Activated CD4-positive, alpha-beta T cell treated with anti-CD3 and anti-CD28 coated beads for 48 hours (primary cell): ENCODE data around the gene FMN1.
A peak's percentile ranks its signal among the peaks of the same experiment; 100 is the strongest.

ENCODE experiments used
- DNase-seq: peaks from one replicate; pipeline ENCODE4 v3.0.0-alpha.2; 2020

The FMN1 gene

GRCh38 chr15:33045066-33045810 is 149.3 kb downstream of the FMN1 start:
- no peak for DNase-seq

- no peak for DNase-seq
These were observed 149.9 kb downstream of the FMN1 start for GRCh38 chr15:33044598-33044997.

DNA sequence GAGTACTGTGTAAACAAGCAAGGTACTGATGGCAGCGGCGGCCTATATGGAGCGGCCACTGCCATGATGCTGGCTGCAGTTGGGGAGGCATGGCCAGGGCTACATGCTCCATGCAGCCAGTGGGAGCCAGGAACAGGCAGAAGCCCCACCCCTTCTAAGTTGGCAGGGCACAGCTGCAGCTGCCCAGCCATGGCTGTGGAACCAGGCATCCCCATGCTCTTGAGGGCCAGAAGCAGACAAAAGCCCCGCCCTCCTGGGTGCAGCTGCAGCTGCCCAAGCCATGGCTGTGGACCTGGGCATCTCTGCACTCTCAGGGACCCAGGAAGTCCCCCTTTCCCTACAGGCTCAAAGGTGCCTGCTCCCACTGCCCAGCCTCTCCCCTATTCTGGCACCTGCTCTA is 150.9 kb downstream of the FMN1 start:
- no peak for DNase-seq

DNA sequence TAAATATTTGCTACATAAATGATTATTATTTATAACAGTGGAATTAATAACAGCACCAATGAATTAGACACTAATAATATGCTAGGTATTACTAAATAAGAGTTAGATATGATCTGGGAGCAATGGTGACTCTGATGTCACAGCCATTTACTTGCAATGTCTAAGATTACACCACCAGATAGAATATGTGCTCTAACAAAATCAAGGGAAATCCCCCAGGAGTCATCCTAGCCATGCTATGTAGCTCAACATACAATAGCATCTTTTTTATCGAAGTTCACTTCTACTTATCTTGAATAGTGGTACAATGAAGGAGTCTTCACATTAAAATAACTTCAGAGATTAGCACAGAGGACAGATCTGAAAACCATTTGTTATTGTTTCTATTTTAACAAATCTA is 154.0 kb downstream of the FMN1 start:
- DNase-seq: no peak

GRCh38 chr15:33034588-33034987 is 159.9 kb downstream of the FMN1 start:
- no peak for DNase-seq

GRCh38 chr15:33032053-33032452 is 162.5 kb downstream of the FMN1 start:
- no peak for DNase-seq

- no peak for DNase-seq
These were observed 163.1 kb downstream of the FMN1 start for GRCh38 chr15:33031324-33031821.

- no peak for DNase-seq
These were observed 164.2 kb downstream of the FMN1 start for GRCh38 chr15:33030315-33030714.

DNA sequence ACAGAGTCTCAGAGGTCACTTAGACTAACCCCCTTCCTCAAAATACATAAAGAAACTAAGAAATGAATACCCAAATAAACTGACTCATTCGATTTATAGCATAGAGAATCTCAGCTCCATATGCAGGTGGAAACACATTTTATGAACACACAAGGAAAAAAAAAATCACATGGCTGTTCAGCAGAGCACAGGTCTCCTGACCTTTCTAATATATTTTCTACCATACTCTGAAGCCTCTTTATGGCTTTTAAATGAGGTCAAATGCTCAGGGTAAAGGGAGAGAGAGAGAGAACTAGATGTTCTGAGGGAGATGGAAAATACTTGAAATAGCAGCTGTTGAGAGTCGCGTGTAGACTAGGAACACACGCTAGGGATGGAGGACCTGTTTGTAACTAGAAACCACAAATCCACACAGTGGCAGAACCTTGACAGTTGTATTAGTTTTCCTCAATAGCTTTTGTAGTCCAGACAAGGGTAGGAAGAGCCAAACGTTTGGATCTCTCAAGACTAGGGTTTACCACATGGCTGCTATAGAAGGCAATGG is 165.3 kb downstream of the FMN1 start:
- no peak for DNase-seq

GRCh38 chr15:33028495-33028894 is 166.0 kb downstream of the FMN1 start:
- DNase-seq: no peak

GRCh38 chr15:33027306-33028035 is 167.0 kb downstream of the FMN1 start:
- DNase-seq: no peak

DNA sequence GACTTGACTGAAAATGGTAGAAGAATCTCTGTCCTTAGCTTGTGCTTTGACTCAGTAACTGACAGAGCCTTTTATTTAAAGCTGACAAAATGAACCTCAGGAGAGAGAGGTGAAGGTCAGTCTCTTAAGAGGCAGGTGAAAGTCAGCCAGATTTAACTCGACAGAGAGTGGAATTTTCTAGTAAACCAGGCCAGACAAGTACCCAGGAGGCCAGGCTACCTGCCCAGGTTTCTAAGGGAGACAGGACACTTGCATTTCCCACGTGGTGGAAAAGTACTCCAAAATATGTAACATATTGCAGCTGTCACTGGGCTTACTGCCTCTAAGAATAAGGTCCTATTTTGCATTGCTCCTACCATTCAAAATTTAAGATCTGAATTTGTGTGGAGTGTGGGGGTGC is 167.9 kb downstream of the FMN1 start:
- DNase-seq: no peak

GRCh38 chr15:33022629-33023028 is 171.9 kb downstream of the FMN1 start:
- DNase-seq: no peak

DNA sequence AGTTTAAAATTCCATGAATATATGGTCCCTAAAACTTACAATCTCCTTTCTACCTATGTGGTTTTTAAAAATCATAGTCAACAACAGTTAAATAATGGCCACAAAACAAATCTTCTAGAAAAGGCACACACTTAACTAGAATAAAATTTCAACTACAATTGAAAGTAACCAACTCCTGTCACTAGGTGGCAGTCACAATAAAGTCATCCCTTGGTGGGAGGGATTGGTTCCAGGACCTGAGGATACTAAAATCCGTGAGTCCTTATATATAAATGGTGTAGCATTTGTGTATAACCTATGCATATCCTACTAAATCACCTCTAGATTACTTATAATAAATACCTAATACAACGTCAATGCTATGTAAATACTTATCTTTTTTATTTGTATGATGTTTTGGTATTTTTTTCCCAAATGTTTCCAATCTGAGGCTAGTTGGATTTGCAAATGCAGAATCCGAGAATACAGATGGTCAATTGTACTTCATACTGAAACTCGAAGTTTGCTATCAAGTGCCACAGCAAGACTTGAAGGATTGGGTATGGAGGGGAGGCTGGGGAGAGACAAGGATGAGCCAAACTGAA is 172.6 kb downstream of the FMN1 start:
- DNase-seq: peak; percentile 11

GRCh38 chr15:33019354-33019981 is 175.0 kb downstream of the FMN1 start:
- DNase-seq: no peak

- DNase-seq: peak; percentile 6
These were observed 178.0 kb downstream of the FMN1 start for GRCh38 chr15:33016405-33017024.

DNA sequence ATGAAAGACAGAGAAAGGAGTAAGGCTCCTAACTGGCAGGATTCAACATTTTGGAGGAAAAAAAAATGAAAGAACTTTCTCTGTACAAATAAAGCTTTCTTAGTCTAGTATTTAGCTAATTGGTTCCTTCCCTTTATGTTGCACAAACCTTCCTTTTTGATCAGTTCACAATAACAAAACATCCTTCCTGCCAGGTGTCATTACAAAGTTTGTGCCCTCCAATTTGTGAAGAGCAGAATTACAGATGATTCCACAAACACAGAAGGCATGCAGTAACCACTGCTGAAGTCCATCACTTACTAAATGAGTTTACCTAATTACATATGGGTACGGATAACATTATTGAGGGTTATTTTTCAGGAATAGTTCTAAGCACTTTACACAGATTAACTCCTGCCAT is 179.9 kb downstream of the FMN1 start:
- no peak for DNase-seq

GRCh38 chr15:33013827-33014445 is 180.6 kb downstream of the FMN1 start:
- DNase-seq: no peak

DNA sequence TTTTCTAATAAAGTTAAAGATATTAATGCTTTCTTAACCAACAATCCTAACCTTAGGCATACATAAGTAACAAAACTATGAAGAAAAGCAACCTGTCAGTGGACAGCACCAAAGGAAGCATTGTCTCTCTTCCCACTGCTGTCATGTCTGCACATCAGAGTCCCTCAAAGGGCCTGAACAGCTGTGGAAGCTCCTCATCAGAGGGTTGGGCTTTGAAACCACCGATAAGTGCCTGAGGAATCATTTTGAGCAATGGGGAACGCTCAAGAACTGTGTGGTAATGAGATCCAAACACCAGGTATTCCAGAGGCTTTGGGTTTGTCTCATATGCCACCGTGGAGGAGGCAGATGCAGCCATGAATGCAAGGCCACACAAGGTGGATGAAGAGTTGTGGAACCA is 182.5 kb downstream of the FMN1 start:
- DNase-seq: no peak

DNA sequence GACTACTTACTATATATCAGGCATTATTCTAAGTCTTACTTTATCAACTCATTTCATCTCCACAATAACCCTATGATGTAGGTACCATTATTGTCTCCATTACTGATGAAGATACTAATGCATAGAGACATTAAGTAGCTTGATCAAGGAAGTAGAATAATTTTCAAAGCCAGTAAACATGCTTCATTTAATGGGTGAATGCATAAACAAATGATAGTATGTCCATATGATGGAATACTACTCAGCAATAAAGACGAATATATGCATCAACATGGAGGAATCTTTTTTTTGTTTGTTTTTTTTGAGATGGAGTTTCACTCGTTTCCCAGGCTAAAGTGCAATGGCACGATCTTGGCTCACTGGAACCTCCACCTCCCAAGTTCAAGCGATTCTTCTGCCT is 184.9 kb downstream of the FMN1 start:
- DNase-seq: no peak

- no peak for DNase-seq
These were observed 185.5 kb downstream of the FMN1 start for GRCh38 chr15:33009026-33009425.

- DNase-seq: no peak
These were observed 186.1 kb downstream of the FMN1 start for GRCh38 chr15:33008284-33008995.
